K562 (cell line): ENCODE measurements around the gene LRP1. TPM values are rescaled to one million over a fixed set of nuclear protein-coding genes. Genes with fewer than 3 reads are reported as not detected.
A peak's percentile ranks its signal among the peaks of the same experiment; 100 is the strongest.

Experiments used
- ATAC-seq: fragments of 200-7000 bp; cut with Tn5 transposase; 3 replicates; pipeline ENCODE4 v1.9.1; 2020; ENCODE audit warnings: moderate library complexity
- BruUV-seq: library from RNA; stranded (reverse); fragments of 400-500 nt; replicated peaks from 2 replicates; lab custom pipeline; 2021; lab: Mats Ljungman, UMichigan
- CTCF ChIA-PET: fragments of 300-600 bp; formaldehyde crosslinking; extraction: SDS; loops from one replicate; lab custom pipeline; 2021; ENCODE audit warnings: low intra/inter-chr PET ratio; lab: Yijun Ruan, JAX
- POLR2A ChIA-PET: fragments of 300-600, 350-650 bp; sonication (Branson Sonifier 250); formaldehyde crosslinking; extraction: SDS; loops from one replicate; lab custom pipeline; 2021; ENCODE audit warnings: antibody characterized with exemption, inconsistent platforms; lab: Yijun Ruan, JAX
- DNase-seq, 4 experiments: peaks; one replicate each; pipeline versions ENCODE4 v3.0.0 to v3.0.0-alpha.2; 2011 to 2018; ENCODE audit warnings: low spot score in 3 of 4, mixed read lengths in 3 of 4; ENCODE audit errors: extremely low read depth in 1 of 4
- FAIRE-seq: peaks from 2 replicates; lab custom pipeline; 2011; peaks lifted over from hg19 to GRCh38; lab: Jason Lieb, UNC
- H2AFZ ChIP-seq: 2 replicates; pipeline ENCODE4 v1.6.0; 2011; ENCODE audit warnings: low read depth, low read length, control low read depth, inconsistent platforms
- H3K27ac ChIP-seq: fragments of 200-600 bp; 3 replicates; pipeline ENCODE4 v1.8.0; 2011; ENCODE audit warnings: low read depth, mild to moderate bottlenecking, control low read depth, inconsistent platforms, low read length, moderate library complexity, mixed read lengths; ENCODE audit errors: extremely low read depth
- H3K27me3 ChIP-seq, 2 experiments: fragments of 300-600 bp in 1 of 2; 2 replicates in 1 of 2; 3 replicates in 1 of 2; pipeline versions ENCODE4 v1.6.0 to v1.8.0; 2011; ENCODE audit warnings: inconsistent platforms in 2 of 2, low read length in 2 of 2, mild to moderate bottlenecking in 1 of 2, mixed read lengths in 1 of 2, moderate library complexity in 1 of 2; ENCODE audit not compliant: control insufficient read depth in 2 of 2, insufficient read depth in 2 of 2
- H3K36me3 ChIP-seq: fragments of 300-600 bp; 3 replicates; pipeline ENCODE4 v1.8.0; 2011; ENCODE audit warnings: mild to moderate bottlenecking, low read length, inconsistent platforms; ENCODE audit not compliant: control insufficient read depth, insufficient read depth
- H3K4me1 ChIP-seq, 2 experiments: fragments of 200-600 bp in 1 of 2; replicated peaks in 1 of 2; 2 replicates in 1 of 2; 3 replicates in 1 of 2; pipeline versions ENCODE4 v1.5.1 to v1.8.0; 2011; ENCODE audit warnings: inconsistent platforms in 2 of 2, low read length in 2 of 2, mild to moderate bottlenecking in 1 of 2, mixed read lengths in 1 of 2, moderate library complexity in 1 of 2; ENCODE audit not compliant: control insufficient read depth in 2 of 2, insufficient read depth in 2 of 2
- H3K4me2 ChIP-seq: 2 replicates; pipeline ENCODE4 v1.6.1; 2011; ENCODE audit warnings: low read length, control low read depth, inconsistent platforms, mixed read lengths; ENCODE audit not compliant: insufficient read depth
- H3K4me3 ChIP-seq: fragments of 200-600 bp; sonication (generic), shearing (Covaris generic); 2 replicates; pipeline ENCODE4 v1.5.1; 2016; ENCODE audit warnings: control low read depth, inconsistent platforms
- H3K79me2 ChIP-seq: fragments of 200-600 bp; 3 replicates; pipeline ENCODE4 v1.8.0; 2011; ENCODE audit warnings: low read length, inconsistent platforms; ENCODE audit not compliant: control insufficient read depth, insufficient read depth
- H3K9ac ChIP-seq, 2 experiments: 2 replicates each; pipeline versions ENCODE4 v1.6.0 to v1.6.1; 2011; ENCODE audit warnings: low read depth in 2 of 2, low read length in 2 of 2, control low read depth in 1 of 2, inconsistent platforms in 1 of 2, mild to moderate bottlenecking in 1 of 2, mixed read lengths in 1 of 2; ENCODE audit not compliant: insufficient read depth in 1 of 2
- H3K9me1 ChIP-seq: one replicate; pipeline ENCODE4 v1.6.0; 2011; ENCODE audit warnings: inconsistent platforms, mild to moderate bottlenecking, low read length, moderate library complexity; ENCODE audit not compliant: control insufficient read depth, insufficient read depth
- H3K9me3 ChIP-seq: replicated peaks from 2 replicates; pipeline ENCODE4 v1.5.1; 2011; ENCODE audit warnings: low read depth, low read length, inconsistent platforms; ENCODE audit not compliant: control insufficient read depth, insufficient read depth
- H4K20me1 ChIP-seq: replicated peaks from 2 replicates; pipeline ENCODE4 v1.6.1; 2011; ENCODE audit warnings: low read length, inconsistent platforms, mixed read lengths; ENCODE audit not compliant: control insufficient read depth, insufficient read depth
- ARID2 ChIP-seq: fragments of 450-650 bp; IDR thresholded peaks from 2 replicates; pipeline ENCODE4 v1.6.1; 2017; ENCODE audit warnings: antibody characterized with exemption, mild to moderate bottlenecking
- FIP1L1 ChIP-seq: fragments of 200-400 bp; formaldehyde crosslinking; IDR thresholded peaks from 2 replicates; pipeline ENCODE4 v1.6.1; 2018; ENCODE audit warnings: mild to moderate bottlenecking, low read depth, low read length; ENCODE audit not compliant: poor library complexity, severe bottlenecking
- FOXA3 ChIP-seq, 2 experiments: fragments of 450-650 bp in 1 of 2; sonication (generic) in 1 of 2; formaldehyde crosslinking; IDR thresholded peaks in 1 of 2; conservative IDR thresholded peaks in 1 of 2; 2 replicates each; pipeline versions ENCODE4 v1.4.0 to v1.8.0; 2020 to 2022; ENCODE audit warnings: mild to moderate bottlenecking in 2 of 2, missing genetic modification reagents in 1 of 2
- SMAD2 ChIP-seq: fragments of 150-350 bp; IDR thresholded peaks from 2 replicates; pipeline ENCODE4 v1.6.1; 2014; ENCODE audit warnings: low read depth, mild to moderate bottlenecking, low read length
- TFE3 ChIP-seq: fragments of 450-650 bp; formaldehyde crosslinking; IDR thresholded peaks from 2 replicates; pipeline ENCODE4 v1.4.0; 2020; ENCODE audit warnings: mild to moderate bottlenecking, mixed read lengths
- WGBS: fragments of 100-300 bp; shearing (Covaris generic); methylation state at CpG from one replicate; pipeline ENCODE4 v1.1.6; 2016; ENCODE audit warnings: low coverage, mixed read lengths; ENCODE audit not compliant: insufficient coverage; ENCODE audit errors: missing lambda C conversion rate; 5-methylcytosine and 5-hydroxymethylcytosine counted together
- in situ Hi-C: fragments of 300-500 bp; cut with MboI; formaldehyde crosslinking; loops from 4 replicates; pipeline ENCODE4 v1.15.0; 2018; ENCODE audit warnings: inconsistent platforms, mixed read lengths
- intact Hi-C: fragments of 100-400 bp; cut with micrococcal nuclease; formaldehyde crosslinking; loops from 2 replicates; pipeline ENCODE4 v1.14.2; 2022
- polyA plus RNA-seq, 8 experiments: library from polyadenylated mRNA; depleted of rRNA in 4 of 8; stranded (reverse) in 5 of 8; unstranded in 3 of 8; fragments of >200 nt; fragmentation: Nextera tagmentation in 2 of 8; fragmentation: Illumina TruSeq in 1 of 8; extraction: Ambion mirVana in 2 of 8; extraction: Trizol in 1 of 8; gene quantifications; 2 replicates each; pipeline versions ENCODE4 v1.2.1 to v1.2.3, GENCODE V29; 2011 to 2014; ENCODE audit warnings: inconsistent platforms in 1 of 8, missing spikeins in 1 of 8
- total RNA-seq, 7 experiments: library from RNA; depleted of rRNA in 6 of 7; stranded (reverse); fragments of >200 nt in 6 of 7; fragmentation: Illumina TruSeq in 2 of 7; extraction: Trizol in 2 of 7; gene quantifications; 2 replicates each; pipeline versions ENCODE4 v1.2.1 to v1.2.3, GENCODE V29; 2011 to 2021; ENCODE audit warnings: low replicate concordance in 1 of 7

LRP1 gene
- total and polyA plus RNA-seq, 9 of the 15 experiments (the other 6 are each of a cell fraction or from before 2014, with no cell fraction given): 0.04 to 0.64 (median 0.19) TPM; not detected in 2

GRCh38 chr12:57124261-57124877 lies 3.9 kb upstream of the LRP1 start (continued):
- TF ChIP-seq FOXA3 (CRISPR knock-in tag; conservative IDR thresholded peaks at IDR 0.05 in 1 of 2, IDR thresholded peaks at IDR 0.05 in 1 of 2): 0 out of 4 replicates have a peak, but pooled peaks of 1 of the 2 experiments have one; percentile 42

- no peaks in the 10 kb centered on the region for H3K9me1 ChIP-seq
- H3K79me2 ChIP-seq: no peaks in the 10 kb centered on the region
- TF ChIP-seq FIP1L1 (no peak), ARID2 (no peak), SMAD2 (no peak), TFE3 (CRISPR knock-in tag) (peak; percentile 30; the same call in 1 of the 2 replicates)
- no peak for ATAC-seq
- H3K4me1 ChIP-seq: peaks cover 7 to 28% of the 10 kb centered on the region in 2 experiments
- H3K9ac ChIP-seq: no peak overlapping the region
- in situ Hi-C loops: no loop called here
- no peak for DNase-seq
- H3K4me2 ChIP-seq: no peak overlapping the region
- POLR2A ChIA-PET: interaction anchor here (0.7 to 1.2 kb wide), 3 partner anchors 9 to 61 kb away, joined by 3 to 6 read pairs (median 4); no protein-coding TSS in a partner anchor
- FAIRE-seq: no peak
- H2AFZ ChIP-seq: no peak overlapping the region
- intact Hi-C loops: loop anchor here (10.0 kb wide), 1 partner anchor 119 kb away; no protein-coding TSS in a partner anchor
- H3K27me3 ChIP-seq: no peaks in the 10 kb centered on the region
- no peaks in the 10 kb centered on the region for H4K20me1 ChIP-seq
- H3K27ac ChIP-seq: no peak overlapping the region
- H3K9me3 ChIP-seq: peaks cover 7% of the 10 kb centered on the region
- no peak overlapping the region for H3K4me3 ChIP-seq
- 56% methylated on average over 11 of the region's 11 CpGs for WGBS
- CTCF ChIA-PET: no interaction called here
- BruUV-seq: no TSS peak
- H3K36me3 ChIP-seq: no peaks in the 10 kb centered on the region
These were observed 2.2 kb upstream of the LRP1 start for GRCh38 chr12:57126061-57126460.
